GM12878 (cell line): ENCODE measurements around the gene CNTNAP2. TPM values are rescaled to one million over a fixed set of nuclear protein-coding genes. Genes with fewer than 3 reads are reported as not detected.

Source experiments
- ATAC-seq: fragments of 200-7000 bp; cut with Tn5 transposase; 3 replicates; pipeline ENCODE4 v1.9.1; 2020; ENCODE audit warnings: mild to moderate bottlenecking, moderate library complexity
- BruUV-seq: library from RNA; stranded (reverse); fragments of 400-500 nt; replicated peaks from 2 replicates; lab custom pipeline; 2021; lab: Mats Ljungman, UMichigan
- CTCF ChIA-PET: fragments of 300-600 bp; sonication (Branson Sonifier 250); formaldehyde crosslinking; extraction: SDS; loops from one replicate; lab custom pipeline; 2021; ENCODE audit warnings: inconsistent platforms; lab: Yijun Ruan, JAX
- POLR2A ChIA-PET: fragments of 350-600 bp; formaldehyde crosslinking; extraction: SDS; loops from one replicate; lab custom pipeline; 2021; ENCODE audit warnings: inconsistent platforms; lab: Charles Lee
- RAD21 ChIA-PET: fragments of 300-600 bp; sonication (Branson Sonifier 250); formaldehyde crosslinking; loops from one replicate; lab custom pipeline; 2023; ENCODE audit warnings: antibody characterized with exemption; ENCODE audit not compliant: unreplicated experiment; lab: Charles Lee
- SMC1A ChIA-PET: fragments of 300-600 bp; sonication (Branson Sonifier 250); formaldehyde crosslinking; loops from one replicate; lab custom pipeline; 2023; ENCODE audit not compliant: unreplicated experiment, uncharacterized antibody; lab: Charles Lee
- DNase-seq: peaks from one replicate; pipeline ENCODE4 v3.0.0-alpha.2; 2011; ENCODE audit warnings: low read depth, low spot score
- FAIRE-seq: peaks from 3 replicates; lab custom pipeline; 2011; peaks lifted over from hg19 to GRCh38; lab: Jason Lieb, UNC
- H2AFZ ChIP-seq: 2 replicates; pipeline ENCODE4 v1.6.0; 2011; ENCODE audit warnings: low read depth, low read length, control low read depth; ENCODE audit not compliant: control insufficient read depth
- H3K27ac ChIP-seq: 2 replicates; pipeline ENCODE4 v1.5.1; 2011; ENCODE audit warnings: control low read depth; ENCODE audit not compliant: control insufficient read depth, insufficient read depth
- H3K27me3 ChIP-seq, 2 experiments: replicated peaks in 1 of 2; 2 replicates each; pipeline versions ENCODE4 v1.6.0 to v1.6.1; 2011; ENCODE audit warnings: low read length in 1 of 2; ENCODE audit not compliant: control insufficient read depth in 2 of 2, insufficient read depth in 2 of 2
- H3K36me3 ChIP-seq, 2 experiments: 2 replicates each; pipeline ENCODE4 v1.5.1; 2011; ENCODE audit warnings: low read length in 1 of 2; ENCODE audit not compliant: control insufficient read depth in 2 of 2, insufficient read depth in 2 of 2
- H3K4me1 ChIP-seq: 2 replicates; pipeline ENCODE4 v1.6.1; 2011; ENCODE audit warnings: mild to moderate bottlenecking, low read length, moderate library complexity, mixed read lengths; ENCODE audit not compliant: control insufficient read depth, insufficient read depth
- H3K4me2 ChIP-seq: 2 replicates; pipeline ENCODE4 v1.6.0; 2011; ENCODE audit warnings: control low read depth; ENCODE audit not compliant: control insufficient read depth, insufficient read depth
- H3K4me3 ChIP-seq: fragments of 200-600 bp; sonication (generic); 2 replicates; pipeline ENCODE4 v1.5.1; 2016
- H3K79me2 ChIP-seq: 2 replicates; pipeline ENCODE4 v1.6.0; 2011; ENCODE audit warnings: low read length; ENCODE audit not compliant: control insufficient read depth, insufficient read depth
- H3K9ac ChIP-seq: 2 replicates; pipeline ENCODE4 v1.8.0; 2011; ENCODE audit warnings: low read length, control low read depth, mixed read lengths; ENCODE audit not compliant: control insufficient read depth, insufficient read depth
- H3K9me3 ChIP-seq: replicated peaks from 3 replicates; pipeline ENCODE4 v1.5.1; 2011; ENCODE audit warnings: mild to moderate bottlenecking, low read length; ENCODE audit not compliant: control insufficient read depth, insufficient read depth
- H4K20me1 ChIP-seq: 2 replicates; pipeline ENCODE4 v1.6.0; 2011; ENCODE audit not compliant: control insufficient read depth, insufficient read depth
- ATF7 ChIP-seq: fragments of 450-650 bp; IDR thresholded peaks from 2 replicates; pipeline ENCODE4 v1.6.1; 2016; ENCODE audit warnings: low read depth, mild to moderate bottlenecking
- CEBPB ChIP-seq, 2 experiments: fragments of 150-350 bp in 1 of 2; IDR thresholded peaks; 2 replicates each; pipeline ENCODE4 v1.6.1; 2012 to 2014; ENCODE audit warnings: low read depth in 2 of 2, low read length in 2 of 2, borderline replicate concordance in 1 of 2, inconsistent platforms in 1 of 2
- CHD1 ChIP-seq: IDR thresholded peaks from 2 replicates; pipeline ENCODE4 v1.6.1; 2012; ENCODE audit warnings: low read depth, low read length, improper control_type of control experiment
- CHD4 ChIP-seq: fragments of 200-600 bp; sonication (generic); IDR thresholded peaks from 2 replicates; pipeline ENCODE4 v1.6.1; 2016; ENCODE audit warnings: mild to moderate bottlenecking
- EZH2 ChIP-seq: IDR thresholded peaks from 2 replicates; pipeline ENCODE4 v1.6.1; 2012; ENCODE audit warnings: low read depth, mild to moderate bottlenecking, control low read depth, inconsistent platforms, low read length, borderline replicate concordance; ENCODE audit not compliant: control insufficient read depth
- JUND ChIP-seq: IDR thresholded peaks from 2 replicates; pipeline ENCODE4 v1.6.1; 2012; ENCODE audit warnings: low read depth, mild to moderate bottlenecking, low read length, improper control_type of control experiment, moderate library complexity
- MTA2 ChIP-seq: fragments of 450-650 bp; IDR thresholded peaks from 2 replicates; pipeline ENCODE4 v1.6.1; 2016; ENCODE audit warnings: low read depth, mild to moderate bottlenecking, moderate library complexity
- MTA3 ChIP-seq: IDR thresholded peaks from 2 replicates; pipeline ENCODE4 v1.6.1; 2012; ENCODE audit warnings: low read length, inconsistent platforms, borderline replicate concordance
- MYC ChIP-seq: IDR thresholded peaks from 2 replicates; pipeline ENCODE4 v1.6.1; 2011; ENCODE audit warnings: mild to moderate bottlenecking, low read length, moderate library complexity, inconsistent platforms; ENCODE audit not compliant: insufficient read depth, insufficient replicate concordance, insufficient read length, severe bottlenecking
- POLR2A ChIP-seq: IDR thresholded peaks from 2 replicates; pipeline ENCODE4 v1.6.1; 2011; ENCODE audit warnings: low read depth, mild to moderate bottlenecking, low read length
- RAD51 ChIP-seq: fragments of 450-650 bp; IDR thresholded peaks from 2 replicates; pipeline ENCODE4 v1.6.1; 2016; ENCODE audit warnings: moderate library complexity, mild to moderate bottlenecking, inconsistent platforms
- RBBP5 ChIP-seq: fragments of 200-600 bp; sonication (generic); conservative IDR thresholded peaks from 2 replicates; pipeline ENCODE4 v1.6.1; 2016
- RELA ChIP-seq: fragments of 450-650 bp; IDR thresholded peaks from 2 replicates; pipeline ENCODE4 v1.8.0; 2014; ENCODE audit warnings: borderline replicate concordance; ENCODE audit not compliant: partially characterized antibody
- SIN3A ChIP-seq: IDR thresholded peaks from 2 replicates; pipeline ENCODE4 v1.6.1; 2012; ENCODE audit warnings: low read depth, low read length, improper control_type of control experiment
- SMAD1 ChIP-seq: fragments of 450-650 bp; IDR thresholded peaks from 2 replicates; pipeline ENCODE4 v1.6.1; 2018; ENCODE audit warnings: mild to moderate bottlenecking, low read depth; ENCODE audit not compliant: partially characterized antibody
- SRF ChIP-seq, 2 experiments: IDR thresholded peaks; 2 replicates each; pipeline ENCODE4 v1.6.1; 2011; ENCODE audit warnings: low read depth in 2 of 2, low read length in 2 of 2, mild to moderate bottlenecking in 1 of 2, moderate library complexity in 1 of 2
- SUZ12 ChIP-seq: fragments of 200-600 bp; sonication (generic); IDR thresholded peaks from one replicate; pipeline ENCODE4 v1.6.1; 2018; ENCODE audit warnings: antibody characterized with exemption, mild to moderate bottlenecking; ENCODE audit not compliant: unreplicated experiment
- YY1 ChIP-seq: IDR thresholded peaks from 2 replicates; pipeline ENCODE4 v1.6.1; 2011; ENCODE audit warnings: low read depth, mild to moderate bottlenecking, low read length
- ZBED1 ChIP-seq: IDR thresholded peaks from 2 replicates; pipeline ENCODE4 v1.6.1; 2016; ENCODE audit warnings: borderline replicate concordance
- ZNF207 ChIP-seq: fragments of 450-650 bp; IDR thresholded peaks from 2 replicates; pipeline ENCODE4 v1.6.1; 2014; ENCODE audit warnings: antibody characterized with exemption, mild to moderate bottlenecking, borderline replicate concordance
- ZNF24 ChIP-seq: fragments of 450-650 bp; IDR thresholded peaks from 2 replicates; pipeline ENCODE4 v1.6.1; 2017; ENCODE audit warnings: antibody characterized with exemption, mild to moderate bottlenecking
- WGBS: methylation state at CpG from one replicate; pipeline ENCODE4 v1.1.6; 2016; ENCODE audit warnings: low lambda C conversion rate; ENCODE audit not compliant: insufficient replicate concordance, insufficient coverage; ENCODE audit errors: missing lambda C conversion rate; 5-methylcytosine and 5-hydroxymethylcytosine counted together
- in situ Hi-C: fragments of 300-500 bp; cut with MboI; formaldehyde crosslinking; loops from 9 replicates; pipeline ENCODE4 v1.14.3; 2018; ENCODE audit warnings: mixed read lengths
- intact Hi-C: fragments of 100-400 bp; cut with micrococcal nuclease; formaldehyde crosslinking; loops from one replicate; pipeline ENCODE4 v1.14.2; 2022; ENCODE audit not compliant: unreplicated experiment
- polyA plus RNA-seq, 11 experiments: library from polyadenylated mRNA; depleted of rRNA in 4 of 11; unstranded in 6 of 11; stranded (reverse) in 5 of 11; fragments of >200 nt; fragmentation: Nextera tagmentation in 4 of 11; fragmentation: Illumina TruSeq in 1 of 11; extraction: Ambion mirVana in 4 of 11; extraction: Trizol in 1 of 11; gene quantifications; 1 replicate in 1 of 11; 2 replicates in 10 of 11; pipeline versions ENCODE4 v1.2.1 to v1.2.3, GENCODE V29; 2011 to 2016; ENCODE audit warnings: inconsistent platforms in 2 of 11, missing spikeins in 2 of 11, low read depth in 1 of 11
- total RNA-seq, 4 experiments: library from RNA; depleted of rRNA in 3 of 4; stranded (reverse); fragments of >200 nt in 3 of 4; fragmentation: Illumina TruSeq in 1 of 4; extraction: Trizol in 1 of 4; gene quantifications; 2 replicates each; pipeline versions ENCODE4 v1.2.1 to v1.2.3, GENCODE V29; 2013 to 2021

The CNTNAP2 gene
- total and polyA plus RNA-seq, 10 of the 15 experiments (the other 5 are each of a cell fraction or from before 2014, with no cell fraction given) = 0.03 to 0.08 (median 0.03) TPM; not detected in 7

DNA sequence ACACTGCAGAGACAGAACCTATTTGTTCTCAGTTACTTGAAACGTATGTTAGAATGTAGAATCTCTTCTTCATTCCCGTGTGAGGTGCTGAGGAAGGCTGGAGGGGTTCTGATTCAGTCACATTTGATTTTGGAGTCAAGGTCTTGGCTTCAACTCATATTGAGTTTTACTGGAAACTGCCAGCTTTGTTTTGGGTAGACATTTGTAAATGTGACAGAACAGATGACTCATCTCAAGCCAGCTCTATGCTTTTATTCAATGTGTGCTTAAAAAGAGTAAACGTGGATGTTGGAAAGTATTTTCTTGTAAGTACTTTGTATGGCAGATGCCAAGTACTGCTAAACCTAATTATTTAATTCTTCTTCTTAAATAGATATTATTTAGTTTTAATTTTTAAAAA is 1693.2 kb downstream of the CNTNAP2 start:
- H3K9ac ChIP-seq = no peak overlapping the region
- H3K4me1 ChIP-seq = no peaks in the 10 kb centered on the region
- CTCF ChIA-PET = interaction anchor here (1.2 kb wide), 1 partner anchor 11 kb away, joined by 4 read pairs; no protein-coding TSS in a partner anchor
- 5% methylated on average over 3 of the region's 3 CpGs for WGBS
- intact Hi-C loops = no loop called here
- POLR2A ChIA-PET = no interaction called here
- no peaks in the 10 kb centered on the region for H3K36me3 ChIP-seq
- no peak overlapping the region for H3K27ac ChIP-seq
- H2AFZ ChIP-seq = no peak overlapping the region
- RAD21 ChIA-PET = no interaction called here
- no peak for ATAC-seq
- FAIRE-seq = no peak
- no peak overlapping the region for H3K4me3 ChIP-seq
- no peaks in the 10 kb centered on the region for H3K79me2 ChIP-seq
- no peaks in the 10 kb centered on the region for H3K27me3 ChIP-seq
- no peak overlapping the region for H3K4me2 ChIP-seq
- SMC1A ChIA-PET = no interaction called here
- no peak for DNase-seq
- in situ Hi-C loops = no loop called here
- BruUV-seq = no TSS peak
- H3K9me3 ChIP-seq = no peaks in the 10 kb centered on the region
- H4K20me1 ChIP-seq = no peaks in the 10 kb centered on the region
- TF ChIP-seq RAD51 (no peak), MYC (no peak), EZH2 (no peak), ZNF24 (no peak), CHD4 (no peak)

DNA sequence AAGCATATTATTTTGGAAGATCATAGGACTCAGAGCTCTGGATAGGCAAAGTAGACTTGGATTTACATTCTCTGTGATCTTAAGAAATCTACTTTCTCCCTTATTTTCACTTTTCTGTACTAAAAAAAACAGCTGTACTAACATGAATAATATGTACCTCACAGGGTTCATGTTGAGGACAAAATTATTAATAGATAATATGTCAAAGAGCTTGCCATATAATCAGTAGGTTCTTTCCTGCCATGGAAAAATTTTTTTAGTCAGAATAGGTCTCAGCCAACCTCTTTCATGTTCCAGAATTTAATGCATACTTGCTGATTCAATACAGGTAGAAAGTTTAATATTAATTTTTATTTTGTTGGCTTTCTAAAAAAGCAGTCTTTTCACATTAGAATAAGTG is 1693.7 kb downstream of the CNTNAP2 start:
- RAD21 ChIA-PET = no interaction called here
- POLR2A ChIA-PET = no interaction called here
- Histone ChIP-seq H3K4me1 (no peaks in the 10 kb centered on the region), H3K9ac (no peak overlapping the region), H4K20me1 (no peaks in the 10 kb centered on the region), H3K36me3 (no peaks in the 10 kb centered on the region), H3K27me3 (no peaks in the 10 kb centered on the region), H3K27ac (no peak overlapping the region), H3K9me3 (no peaks in the 10 kb centered on the region), H2AFZ (no peak overlapping the region), H3K4me3 (no peak overlapping the region), H3K79me2 (no peaks in the 10 kb centered on the region), H3K4me2 (no peak overlapping the region)
- DNase-seq (no peak), ATAC-seq (no peak), FAIRE-seq (no peak)
- TF ChIP-seq POLR2A (no peak), YY1 (no peak), ATF7 (no peak), SMAD1 (no peak), RBBP5 (no peak), ZNF207 (no peak), MTA3 (no peak), ZBED1 (no peak), MTA2 (no peak), JUND (no peak), CHD4 (no peak), CEBPB (IDR thresholded peaks at IDR 0.05; ENCODE audit: borderline replicate concordance in 1 of 2, low read depth in 2 of 2, low read length in 2 of 2) (no peak), SUZ12 (no peak), CHD1 (no peak), SIN3A (no peak), SRF (IDR thresholded peaks at IDR 0.05; ENCODE audit: low read depth in 2 of 2, low read length in 2 of 2) (no peak), RELA (no peak)
- in situ Hi-C loops = no loop called here
- intact Hi-C loops = no loop called here
- BruUV-seq = no TSS peak
- SMC1A ChIA-PET = no interaction called here
- CTCF ChIA-PET = interaction anchor here (1.2 kb wide), 1 partner anchor 11 kb away, joined by 4 read pairs; no protein-coding TSS in a partner anchor
